Sigmoid colon (tissue), 4 donors: Measurements from ENCODE around the gene RCAN1.

Source experiments
- EP300 ChIP-seq, 4 donors: sonication (generic); formaldehyde crosslinking; IDR thresholded peaks; one replicate each; pipeline ENCODE4 v1.6.1; 2017; ENCODE audit warnings: antibody characterized with exemption in 4 of 4
- POLR2A ChIP-seq, 2 donors: fragments of 450-650 bp; IDR thresholded peaks; one replicate each; pipeline ENCODE4 v1.6.1; 2016; ENCODE audit warnings: antibody characterized with exemption in 2 of 2, mild to moderate bottlenecking in 2 of 2, moderate library complexity in 2 of 2
- TF ChIP-seq, protein P1 (sequence below), 4 experiments: fragments of 450-650 bp in 3 of 4; fragments of 200-600 bp in 1 of 4; IDR thresholded peaks; one replicate each; pipeline ENCODE4 v1.5.1; 2016 to 2019; ENCODE audit warnings: antibody characterized with exemption in 4 of 4, mild to moderate bottlenecking in 3 of 4, moderate library complexity in 2 of 4

DNA sequence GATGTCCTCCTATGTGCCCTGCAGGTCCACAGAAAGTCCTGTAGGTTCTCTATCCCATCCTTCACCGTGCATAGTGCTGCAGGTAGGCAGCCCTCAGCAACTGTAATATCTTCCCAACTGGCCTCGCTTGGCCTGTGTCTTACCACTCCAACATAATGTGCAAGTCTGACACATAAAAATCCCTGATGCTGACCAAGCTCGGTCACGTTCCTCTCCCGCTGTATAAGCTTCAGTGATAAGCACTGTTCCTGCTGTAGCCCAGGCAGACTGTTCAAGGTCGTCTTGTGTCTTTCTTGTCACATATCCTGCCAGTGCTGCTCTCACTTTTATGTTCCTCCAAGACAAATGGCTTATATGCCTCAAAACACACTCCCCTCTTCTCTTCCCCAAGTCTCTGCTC is 83.5 kb downstream of the RCAN1 start:
- TF ChIP-seq, protein P1, sequence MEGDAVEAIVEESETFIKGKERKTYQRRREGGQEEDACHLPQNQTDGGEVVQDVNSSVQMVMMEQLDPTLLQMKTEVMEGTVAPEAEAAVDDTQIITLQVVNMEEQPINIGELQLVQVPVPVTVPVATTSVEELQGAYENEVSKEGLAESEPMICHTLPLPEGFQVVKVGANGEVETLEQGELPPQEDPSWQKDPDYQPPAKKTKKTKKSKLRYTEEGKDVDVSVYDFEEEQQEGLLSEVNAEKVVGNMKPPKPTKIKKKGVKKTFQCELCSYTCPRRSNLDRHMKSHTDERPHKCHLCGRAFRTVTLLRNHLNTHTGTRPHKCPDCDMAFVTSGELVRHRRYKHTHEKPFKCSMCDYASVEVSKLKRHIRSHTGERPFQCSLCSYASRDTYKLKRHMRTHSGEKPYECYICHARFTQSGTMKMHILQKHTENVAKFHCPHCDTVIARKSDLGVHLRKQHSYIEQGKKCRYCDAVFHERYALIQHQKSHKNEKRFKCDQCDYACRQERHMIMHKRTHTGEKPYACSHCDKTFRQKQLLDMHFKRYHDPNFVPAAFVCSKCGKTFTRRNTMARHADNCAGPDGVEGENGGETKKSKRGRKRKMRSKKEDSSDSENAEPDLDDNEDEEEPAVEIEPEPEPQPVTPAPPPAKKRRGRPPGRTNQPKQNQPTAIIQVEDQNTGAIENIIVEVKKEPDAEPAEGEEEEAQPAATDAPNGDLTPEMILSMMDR (IDR thresholded peaks at IDR 0.05) = no peak
- no peak for TF ChIP-seq POLR2A (IDR thresholded peaks at IDR 0.05)
- no peak for TF ChIP-seq EP300 (IDR thresholded peaks at IDR 0.05)
